Caco-2 (cell line): ENCODE measurements around the gene BRD7. TPM values are rescaled to one million over a fixed set of nuclear protein-coding genes. Genes with fewer than 3 reads are reported as not detected.

Source experiments
- BruUV-seq: library from RNA; stranded (reverse); fragments of 400-500 nt; replicated peaks from 2 replicates; lab custom pipeline; 2021; lab: Mats Ljungman, UMichigan
- CTCF ChIA-PET: fragments of 300-600 bp; sonication (Branson Sonifier 250); formaldehyde crosslinking; loops from one replicate; lab custom pipeline; 2022; ENCODE audit warnings: antibody characterized with exemption; lab: Charles Lee
- POLR2A ChIA-PET: fragments of 300-600 bp; sonication (Branson Sonifier 250); formaldehyde crosslinking; loops from one replicate; lab custom pipeline; 2022; ENCODE audit warnings: antibody characterized with exemption; lab: Charles Lee
- DNase-seq, 2 experiments: peaks; one replicate each; pipeline versions ENCODE4 v3.0.0 to v3.0.0-alpha.2; 2020 to 2022
- H3K27me3 ChIP-seq: replicated peaks from 2 replicates; pipeline ENCODE4 v1.6.0; 2011; ENCODE audit warnings: low read length; ENCODE audit not compliant: control insufficient read depth, insufficient read depth
- H3K36me3 ChIP-seq: 2 replicates; pipeline ENCODE4 v1.5.1; 2011; ENCODE audit warnings: low read length; ENCODE audit not compliant: control insufficient read depth, insufficient read depth
- H3K4me1 ChIP-seq: fragments of 250-450 bp; sonication (Bioruptor Pico); 2 replicates; pipeline ENCODE4 v1.5.1; 2020; ENCODE audit warnings: mild to moderate bottlenecking
- H3K4me3 ChIP-seq: 2 replicates; pipeline ENCODE4 v1.5.1; 2011; ENCODE audit warnings: low read depth, mild to moderate bottlenecking, control low read depth, low read length
- H3K9me3 ChIP-seq: fragments of 250-450 bp; sonication (Bioruptor Pico); 2 replicates; pipeline ENCODE4 v1.5.1; 2020; ENCODE audit warnings: mild to moderate bottlenecking, moderate library complexity
- H3K27ac Mint-ChIP-seq: one replicate; pipeline ENCODE4 v1.8.0; 2022; ENCODE audit warnings: mixed read lengths; ENCODE audit not compliant: unreplicated experiment
- H3K27me3 Mint-ChIP-seq: one replicate; pipeline ENCODE4 v1.8.0; 2022; ENCODE audit warnings: mixed read lengths; ENCODE audit not compliant: insufficient read depth, unreplicated experiment
- H3K36me3 Mint-ChIP-seq: one replicate; pipeline ENCODE4 v1.8.0; 2022; ENCODE audit warnings: mild to moderate bottlenecking, mixed read lengths; ENCODE audit not compliant: insufficient read depth, unreplicated experiment
- H3K4me1 Mint-ChIP-seq: one replicate; pipeline ENCODE4 v1.8.0; 2022; ENCODE audit warnings: low read depth, mixed read lengths; ENCODE audit not compliant: unreplicated experiment
- H3K4me3 Mint-ChIP-seq: one replicate; pipeline ENCODE4 v1.8.0; 2022; ENCODE audit warnings: mild to moderate bottlenecking, moderate library complexity, mixed read lengths; ENCODE audit not compliant: unreplicated experiment
- H3K9me3 Mint-ChIP-seq: one replicate; pipeline ENCODE4 v1.8.0; 2022; ENCODE audit warnings: mixed read lengths; ENCODE audit not compliant: unreplicated experiment
- CTCF ChIP-seq, 2 experiments: fragments of 200-600 bp in 1 of 2; IDR thresholded peaks; 1 replicate in 1 of 2; 2 replicates in 1 of 2; pipeline versions ENCODE4 v1.5.1 to v1.8.0; 2011 to 2022; ENCODE audit warnings: antibody characterized with exemption in 1 of 2, control low read depth in 1 of 2, inconsistent platforms in 1 of 2, low read depth in 1 of 2, low read length in 1 of 2, mild to moderate bottlenecking in 1 of 2, moderate library complexity in 1 of 2; ENCODE audit not compliant: insufficient read depth in 1 of 2, severe bottlenecking in 1 of 2, unreplicated experiment in 1 of 2
- intact Hi-C: fragments of 100-400 bp; cut with micrococcal nuclease; formaldehyde crosslinking; loops from one replicate; pipeline ENCODE4 v1.10.0; 2022; ENCODE audit not compliant: unreplicated experiment
- total RNA-seq: library from RNA; stranded (reverse); gene quantifications from 2 replicates; pipeline ENCODE4 v1.2.3, GENCODE V29; 2022

The BRD7 gene
- total RNA-seq, 1 experiment from 2014 or later, result 170 TPM

- CTCF ChIA-PET, result interaction anchor here (1.5 kb wide), 1 partner anchor 357 kb away, joined by 4 read pairs; no protein-coding TSS in a partner anchor
- Histone ChIP-seq H3K27me3 (no peaks in the 10 kb centered on the region), H3K4me1 (peaks cover 20% of the 10 kb centered on the region), H3K9me3 (no peaks in the 10 kb centered on the region), H3K4me3 (no peak overlapping the region), H3K36me3 (0 out of 2 replicates have a peak, but pooled peaks cover 3% of the 10 kb centered on the region)
- DNase-seq, result no peak
- TF ChIP-seq CTCF (IDR thresholded peaks at IDR 0.05; ENCODE audit: insufficient read depth in 1 of 2, low read depth in 1 of 2, low read length in 1 of 2, severe bottlenecking in 1 of 2, unreplicated experiment in 1 of 2), result no peak
- peak overlapping the region; percentile 33 for H3K27ac Mint-ChIP-seq
- no TSS peak for BruUV-seq
- no peaks in the 10 kb centered on the region for H3K27me3 Mint-ChIP-seq
- POLR2A ChIA-PET, result no interaction called here
- H3K9me3 Mint-ChIP-seq, result no peaks in the 10 kb centered on the region
- H3K4me3 Mint-ChIP-seq, result no peak overlapping the region
- intact Hi-C loops, result no loop called here
- H3K36me3 Mint-ChIP-seq, result peaks cover 73% of the 10 kb centered on the region
- peaks cover 12% of the 10 kb centered on the region for H3K4me1 Mint-ChIP-seq
Observed at GRCh38 chr16:50308237-50308965, 60.4 kb downstream of the BRD7 start.

GRCh38 chr16:50306287-50306686 is 62.5 kb downstream of the BRD7 start:
- Histone ChIP-seq H3K4me3 (no peak overlapping the region), H3K27me3 (no peaks in the 10 kb centered on the region), H3K4me1 (peaks cover 19% of the 10 kb centered on the region; the same call in 1 of the 2 replicates), H3K36me3 (no peaks in the 10 kb centered on the region), H3K9me3 (no peaks in the 10 kb centered on the region)
- Mint-ChIP-seq H3K36me3 (peaks cover 58% of the 10 kb centered on the region), H3K27me3 (no peaks in the 10 kb centered on the region), H3K4me3 (no peak overlapping the region), H3K27ac (no peak overlapping the region), H3K4me1 (peaks cover 20% of the 10 kb centered on the region), H3K9me3 (no peaks in the 10 kb centered on the region)
- intact Hi-C loops, result no loop called here
- POLR2A ChIA-PET, result no interaction called here
- no peak for TF ChIP-seq CTCF (IDR thresholded peaks at IDR 0.05; ENCODE audit: insufficient read depth in 1 of 2, low read depth in 1 of 2, low read length in 1 of 2, severe bottlenecking in 1 of 2, unreplicated experiment in 1 of 2)
- no TSS peak for BruUV-seq
- no peak for DNase-seq
- CTCF ChIA-PET, result interaction anchor here (0.6 kb wide), 1 partner anchor 353 kb away, joined by 3 read pairs; no protein-coding TSS in a partner anchor

GRCh38 chr16:50305441-50306061 is 63.2 kb downstream of the BRD7 start:
- H3K4me3 Mint-ChIP-seq, result no peak overlapping the region
- H3K4me3 ChIP-seq, result no peak overlapping the region
- no peak for DNase-seq
- BruUV-seq, result no TSS peak
- ChIA-PET CTCF (no interaction called here), POLR2A (no interaction called here)
- no peaks in the 10 kb centered on the region for H3K27me3 ChIP-seq
- H3K36me3 ChIP-seq, result no peaks in the 10 kb centered on the region
- TF ChIP-seq CTCF (IDR thresholded peaks at IDR 0.05; ENCODE audit: insufficient read depth in 1 of 2, low read depth in 1 of 2, low read length in 1 of 2, severe bottlenecking in 1 of 2, unreplicated experiment in 1 of 2), result no peak
- H3K4me1 Mint-ChIP-seq, result peaks cover 20% of the 10 kb centered on the region
- peaks cover 21% of the 10 kb centered on the region; the same call in 1 of the 2 replicates for H3K4me1 ChIP-seq
- no peaks in the 10 kb centered on the region for H3K9me3 Mint-ChIP-seq
- no peaks in the 10 kb centered on the region for H3K27me3 Mint-ChIP-seq
- no peak overlapping the region for H3K27ac Mint-ChIP-seq
- no peaks in the 10 kb centered on the region for H3K9me3 ChIP-seq
- H3K36me3 Mint-ChIP-seq, result peaks cover 50% of the 10 kb centered on the region
- intact Hi-C loops, result no loop called here
